Fibroblast of mammary gland (primary cell): Measurements from ENCODE around the gene B3GNT2.

ENCODE experiments used
- DNase-seq: peaks from one replicate; pipeline ENCODE4 v3.0.0-alpha.2; 2010; ENCODE audit warnings: low read depth
- H3K4me3 ChIP-seq: 2 replicates; pipeline ENCODE4 v1.5.1; 2011; ENCODE audit warnings: low read depth, mild to moderate bottlenecking, low read length, moderate library complexity; ENCODE audit not compliant: control insufficient read depth
- TF ChIP-seq, protein P1 (sequence below): conservative IDR thresholded peaks from 2 replicates; pipeline ENCODE4 v1.5.1; 2011; ENCODE audit warnings: low read depth, low read length, inconsistent platforms; ENCODE audit not compliant: control insufficient read depth, insufficient read depth

The B3GNT2 gene

DNA sequence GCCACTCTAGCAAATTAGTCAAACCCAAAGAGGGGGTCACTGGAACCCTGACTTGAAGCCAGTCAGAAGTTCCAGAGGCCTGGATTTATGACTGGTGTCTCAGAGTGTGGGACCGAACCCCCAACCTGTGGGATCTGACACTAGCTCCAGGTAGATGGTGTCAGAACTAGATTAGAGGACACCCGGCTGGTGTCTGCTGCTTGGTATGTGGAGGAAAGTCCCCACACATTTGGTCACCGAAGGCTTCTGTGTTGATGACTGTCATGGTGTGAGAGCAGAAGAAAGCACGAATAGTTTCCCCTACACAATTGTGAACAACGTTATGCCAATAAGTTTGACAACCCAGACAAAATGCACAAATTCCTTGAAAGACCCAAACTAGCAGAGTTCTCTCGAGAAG lies 48.1 kb downstream of the B3GNT2 start:
- no peak for DNase-seq
- H3K4me3 ChIP-seq, result no peak overlapping the region
- TF ChIP-seq, protein P1, sequence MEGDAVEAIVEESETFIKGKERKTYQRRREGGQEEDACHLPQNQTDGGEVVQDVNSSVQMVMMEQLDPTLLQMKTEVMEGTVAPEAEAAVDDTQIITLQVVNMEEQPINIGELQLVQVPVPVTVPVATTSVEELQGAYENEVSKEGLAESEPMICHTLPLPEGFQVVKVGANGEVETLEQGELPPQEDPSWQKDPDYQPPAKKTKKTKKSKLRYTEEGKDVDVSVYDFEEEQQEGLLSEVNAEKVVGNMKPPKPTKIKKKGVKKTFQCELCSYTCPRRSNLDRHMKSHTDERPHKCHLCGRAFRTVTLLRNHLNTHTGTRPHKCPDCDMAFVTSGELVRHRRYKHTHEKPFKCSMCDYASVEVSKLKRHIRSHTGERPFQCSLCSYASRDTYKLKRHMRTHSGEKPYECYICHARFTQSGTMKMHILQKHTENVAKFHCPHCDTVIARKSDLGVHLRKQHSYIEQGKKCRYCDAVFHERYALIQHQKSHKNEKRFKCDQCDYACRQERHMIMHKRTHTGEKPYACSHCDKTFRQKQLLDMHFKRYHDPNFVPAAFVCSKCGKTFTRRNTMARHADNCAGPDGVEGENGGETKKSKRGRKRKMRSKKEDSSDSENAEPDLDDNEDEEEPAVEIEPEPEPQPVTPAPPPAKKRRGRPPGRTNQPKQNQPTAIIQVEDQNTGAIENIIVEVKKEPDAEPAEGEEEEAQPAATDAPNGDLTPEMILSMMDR, result no peak

DNA sequence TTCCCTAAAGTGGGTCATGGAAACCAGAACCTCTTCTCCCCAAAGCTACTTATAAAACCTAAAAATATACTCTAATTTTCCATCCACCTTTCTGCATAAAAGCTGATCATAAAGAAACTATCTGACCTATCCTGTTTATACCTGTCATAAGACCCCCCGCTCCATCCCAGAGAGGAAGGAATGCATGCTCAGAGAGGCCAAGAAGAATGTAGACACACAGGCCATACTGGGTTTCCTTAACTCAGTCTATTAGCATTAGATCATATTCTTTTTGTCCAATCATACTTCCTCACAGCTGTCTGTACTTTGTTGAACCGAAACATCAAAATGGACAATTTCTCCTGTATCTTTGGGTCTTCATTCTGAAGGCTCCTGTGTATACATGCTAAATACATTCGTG lies 52.3 kb downstream of the B3GNT2 start:
- TF ChIP-seq, protein P1, result no peak
- no peak for DNase-seq
- no peak overlapping the region for H3K4me3 ChIP-seq

DNA sequence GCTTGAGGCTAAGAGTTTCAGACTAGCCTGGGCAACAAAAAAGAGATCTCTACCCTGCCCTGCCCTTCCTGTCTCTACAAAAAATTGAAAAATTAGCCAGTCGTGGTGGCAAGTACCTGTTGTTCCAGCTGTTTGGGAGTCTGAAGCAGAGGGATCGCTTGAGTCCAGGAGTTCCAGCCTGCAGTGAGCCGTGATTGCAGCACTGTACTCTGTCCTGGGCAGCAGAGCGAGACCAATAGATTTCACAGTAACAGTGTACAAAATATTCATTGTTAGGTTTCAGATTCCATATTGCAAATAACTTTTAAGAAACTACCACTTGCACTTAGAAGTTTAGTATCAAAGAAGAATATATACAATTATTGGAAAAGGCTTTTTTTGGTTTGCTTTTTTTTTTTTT lies 54.3 kb downstream of the B3GNT2 start:
- no peak for DNase-seq
- TF ChIP-seq, protein P1, result no peak

DNA sequence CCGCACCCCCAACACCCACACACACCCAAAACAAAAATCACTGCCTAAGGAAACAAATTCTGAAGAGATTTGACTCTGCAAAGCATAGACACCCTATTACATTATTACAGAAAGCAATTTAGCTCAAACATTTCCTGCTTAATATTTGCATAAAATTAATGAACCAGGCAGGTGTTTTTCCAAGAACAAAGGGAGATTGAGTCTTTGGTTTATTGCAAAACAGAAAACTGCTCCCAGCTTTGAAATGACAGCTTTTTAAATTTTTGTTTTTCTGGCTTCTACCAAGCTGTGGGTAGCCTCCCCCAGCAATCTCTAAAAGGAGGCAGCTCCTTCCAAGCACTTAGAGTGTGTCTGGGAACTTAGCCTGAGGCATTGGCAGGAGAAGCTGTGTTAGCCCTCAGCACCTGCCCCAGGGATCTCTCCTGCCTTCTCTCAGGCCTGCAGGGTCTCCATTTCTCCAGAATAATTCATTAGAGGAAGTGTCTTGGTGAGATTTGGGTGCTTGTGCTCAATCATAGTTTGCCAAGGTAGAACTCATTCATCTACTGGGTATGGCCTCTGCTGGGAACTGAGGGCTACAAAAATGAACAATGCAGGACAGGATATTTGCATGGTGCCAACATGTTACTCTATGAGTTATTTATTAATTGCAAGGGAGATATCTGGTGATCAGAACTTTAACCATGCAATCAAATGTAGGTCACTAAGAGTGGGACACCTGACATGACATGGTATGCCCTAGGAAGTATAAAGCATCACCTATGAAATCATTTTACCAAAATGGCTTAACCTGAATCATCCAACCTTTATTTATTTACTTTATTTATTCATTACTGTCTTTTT lies 58.7 kb downstream of the B3GNT2 start:
- DNase-seq, result no peak
- no peak overlapping the region for H3K4me3 ChIP-seq
- TF ChIP-seq, protein P1, result no peak

More for the DNA sequence above, 54.3 kb downstream of the B3GNT2 start:
- H3K4me3 ChIP-seq, result no peak overlapping the region

DNA sequence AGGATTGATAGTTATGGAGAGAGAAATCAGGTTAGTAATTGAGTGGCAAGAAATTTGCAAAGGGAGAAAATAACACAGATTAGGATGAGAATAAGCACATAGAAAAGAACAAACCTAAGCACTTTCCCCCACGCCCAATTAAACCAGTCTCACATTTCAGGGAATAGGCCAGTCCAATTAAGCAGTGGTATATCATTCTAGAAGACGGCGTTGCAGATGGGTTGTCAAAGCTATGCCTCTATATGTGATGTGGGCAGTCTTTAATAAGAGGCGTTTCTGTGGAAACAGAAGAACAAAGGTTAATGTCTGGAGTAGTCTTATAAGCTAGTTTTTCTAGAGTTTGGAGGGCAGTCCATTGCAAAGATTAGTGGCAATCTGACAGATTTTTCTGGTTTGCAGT lies 61.6 kb downstream of the B3GNT2 start:
- no peak overlapping the region for H3K4me3 ChIP-seq
- no peak for DNase-seq
- TF ChIP-seq, protein P1, result no peak

DNA sequence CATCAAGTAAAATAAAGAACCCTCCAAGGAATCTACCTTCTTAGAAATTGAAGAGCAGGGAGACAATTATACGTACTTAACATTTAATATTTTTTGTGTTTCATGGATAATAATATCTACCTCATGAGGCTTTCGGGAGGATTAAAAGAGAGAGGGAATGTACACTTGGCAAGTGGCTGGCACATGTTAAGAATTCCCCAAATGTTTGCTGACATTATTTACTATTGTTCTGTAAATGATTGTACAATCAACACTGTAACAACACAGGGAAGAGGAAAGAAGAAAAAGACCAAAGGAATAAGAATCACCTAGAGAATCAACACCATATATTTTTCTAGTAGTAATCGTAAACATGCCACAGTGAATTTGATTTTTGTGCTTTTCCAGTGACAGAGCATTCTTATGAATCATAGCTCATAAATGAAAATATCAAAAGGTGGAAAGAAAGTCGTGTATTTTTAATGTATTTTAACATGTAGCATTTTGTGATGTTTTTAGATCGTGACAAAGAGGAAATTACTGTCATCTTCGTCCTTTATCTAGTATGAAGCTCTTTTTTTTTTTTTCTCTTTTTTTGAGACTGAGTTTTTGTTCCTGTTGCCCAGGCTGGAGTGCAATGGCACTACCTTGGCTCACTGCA lies 67.3 kb downstream of the B3GNT2 start:
- no peak for DNase-seq
- no peak overlapping the region for H3K4me3 ChIP-seq
- TF ChIP-seq, protein P1, result no peak
